ENCODE data around the gene UNC79.

UNC79 gene

DNA sequence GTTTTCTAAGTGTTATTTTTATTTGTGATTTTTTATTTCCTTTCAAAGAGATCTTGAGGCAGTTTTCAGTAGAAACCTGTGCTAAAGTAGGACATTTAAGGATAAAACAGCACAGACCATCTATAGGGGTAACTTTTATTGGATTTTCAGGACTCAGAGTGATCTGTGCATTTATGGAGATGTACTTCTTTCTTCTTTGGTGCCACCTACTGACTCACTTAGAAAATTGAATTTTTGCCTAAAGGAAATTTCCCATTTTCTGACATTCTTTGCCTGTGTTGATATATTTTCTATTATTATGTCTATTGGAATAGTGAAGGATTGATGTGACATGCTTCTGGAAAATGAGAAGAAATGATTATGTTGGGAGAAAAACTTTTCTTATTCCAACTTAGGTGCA is 113.0 kb downstream of the UNC79 start:
- peak; percentile 60 for DNase-seq (ENCODE audit: low read depth)
- H3K4me3 ChIP-seq (ENCODE audit: low read depth, low read length): no peak overlapping the region
- TF ChIP-seq CTCF (conservative IDR thresholded peaks at IDR 0.05; ENCODE audit: low read depth, low read length): peak; percentile 50

DNA sequence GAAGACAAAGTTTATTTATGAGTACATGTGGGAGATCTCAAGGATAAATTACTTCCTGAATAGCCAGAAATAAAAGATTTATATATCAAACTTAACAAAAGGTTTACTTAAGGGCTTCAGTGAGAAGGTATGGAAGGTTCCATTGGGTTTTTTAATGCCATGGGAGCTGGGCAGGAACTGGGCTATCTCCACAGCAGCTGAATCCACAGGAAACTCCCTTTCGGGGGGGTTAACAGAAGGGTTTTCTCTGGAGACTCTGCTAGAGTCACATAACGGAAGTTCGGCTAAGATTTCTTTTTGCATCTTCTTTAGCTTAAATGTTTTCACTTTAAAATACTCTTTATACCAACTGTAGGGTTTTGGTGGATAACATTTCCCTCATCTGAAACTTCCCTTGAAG is 113.5 kb downstream of the UNC79 start:
- no peak for DNase-seq (ENCODE audit: low read depth)
- H3K4me3 ChIP-seq (ENCODE audit: low read depth, low read length): no peak overlapping the region
- no peak for TF ChIP-seq CTCF (conservative IDR thresholded peaks at IDR 0.05; ENCODE audit: low read depth, low read length)

GRCh38 chr14:93546642-93547041 is 115.9 kb downstream of the UNC79 start:
- TF ChIP-seq CTCF (conservative IDR thresholded peaks at IDR 0.05; ENCODE audit: low read depth, low read length): no peak
- DNase-seq (ENCODE audit: low read depth): no peak
- H3K4me3 ChIP-seq (ENCODE audit: low read depth, low read length): no peak overlapping the region

DNA sequence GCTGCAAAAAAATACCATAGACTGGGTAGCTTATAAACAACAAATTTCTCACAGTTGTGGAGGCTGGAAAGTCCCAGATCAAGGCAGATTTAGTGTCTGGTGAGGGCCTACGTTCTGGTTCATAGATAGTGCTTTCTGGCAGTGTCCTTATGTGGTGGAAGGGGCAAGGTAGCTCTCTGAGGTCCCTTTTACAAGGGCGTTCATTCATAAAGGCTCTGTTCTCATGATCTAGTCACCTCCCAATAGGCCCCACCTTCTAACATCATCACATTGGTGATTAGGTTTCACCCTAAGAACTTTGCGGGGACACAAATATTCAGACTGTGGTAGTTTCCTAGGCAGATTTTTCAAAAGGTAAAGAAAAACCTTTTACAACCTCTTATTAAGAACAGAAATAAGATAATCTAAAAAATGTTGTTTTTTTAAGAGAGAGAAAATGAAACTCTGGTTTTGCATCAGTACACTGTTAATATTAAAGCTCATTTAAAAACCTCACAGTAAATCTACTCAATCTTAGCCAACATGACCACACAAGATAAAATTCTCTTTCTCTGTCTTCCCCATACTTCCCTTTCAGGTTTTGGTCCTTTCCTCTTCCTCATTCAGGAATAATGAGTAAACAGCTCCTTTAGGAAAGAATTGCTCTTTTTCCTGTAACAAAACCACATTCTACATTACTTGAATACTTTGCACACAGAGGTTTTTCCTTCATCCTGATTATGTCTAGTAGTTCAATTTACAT is 117.5 kb downstream of the UNC79 start:
- no peak for DNase-seq (ENCODE audit: low read depth)
- TF ChIP-seq CTCF (conservative IDR thresholded peaks at IDR 0.05; ENCODE audit: low read depth, low read length): no peak
- H3K4me3 ChIP-seq (ENCODE audit: low read depth, low read length): no peak overlapping the region

GRCh38 chr14:93549595-93549994 is 118.9 kb downstream of the UNC79 start:
- TF ChIP-seq CTCF (conservative IDR thresholded peaks at IDR 0.05; ENCODE audit: low read depth, low read length): no peak
- DNase-seq (ENCODE audit: low read depth): no peak
- H3K4me3 ChIP-seq (ENCODE audit: low read depth, low read length): no peak overlapping the region

GRCh38 chr14:93564918-93565317 is 134.2 kb downstream of the UNC79 start:
- no peak for DNase-seq (ENCODE audit: low read depth)
- TF ChIP-seq CTCF (conservative IDR thresholded peaks at IDR 0.05; ENCODE audit: low read depth, low read length): no peak

GRCh38 chr14:93566065-93566693 is 135.4 kb downstream of the UNC79 start:
- H3K4me3 ChIP-seq (ENCODE audit: low read depth, low read length): no peak overlapping the region
- TF ChIP-seq CTCF (conservative IDR thresholded peaks at IDR 0.05; ENCODE audit: low read depth, low read length): no peak
- DNase-seq (ENCODE audit: low read depth): no peak

More at GRCh38 chr14:93564918-93565317, 134.2 kb downstream of the UNC79 start:
- H3K4me3 ChIP-seq (ENCODE audit: low read depth, low read length): no peak overlapping the region
